NOMO-1 treated with dmso at 0.1 percent for 144 hours (cell line): Measurements from ENCODE around the gene TLCD1.

ENCODE experiments used
- DNase-seq: peaks from one replicate; lab custom pipeline; 2025; ENCODE audit not compliant: unreplicated experiment; lab: John Stamatoyannopoulos, UW

The TLCD1 gene

GRCh38 chr17:28726226-28726626, at the start of gene TLCD1:
TLCD1 (minus strand) TSS chr17:28726233; CDS start chr17:28726097, 136 bp downstream.
- DNase-seq: no peak

GRCh38 chr17:28774206-28774605, 48.2 kb upstream of the TLCD1 start:
- DNase-seq: no peak

- DNase-seq: no peak
Measured at GRCh38 chr17:28773736-28774135, 47.7 kb upstream of the TLCD1 start.

GRCh38 chr17:28765038-28765437, 39.0 kb upstream of the TLCD1 start:
- no peak for DNase-seq

- peak; percentile 24 for DNase-seq
Measured at GRCh38 chr17:28763804-28764266, 37.8 kb upstream of the TLCD1 start.

GRCh38 chr17:28763137-28763799, 37.2 kb upstream of the TLCD1 start:
- no peak for DNase-seq

GRCh38 chr17:28760601-28761562, 34.8 kb upstream of the TLCD1 start:
- peak; percentile 49 for DNase-seq

GRCh38 chr17:28759256-28759865, 33.3 kb upstream of the TLCD1 start:
- no peak for DNase-seq

- DNase-seq: no peak
Measured at GRCh38 chr17:28758411-28759121, 32.5 kb upstream of the TLCD1 start.

- DNase-seq: no peak
Measured at GRCh38 chr17:28756049-28756804, 30.2 kb upstream of the TLCD1 start.

- DNase-seq: no peak
Measured at GRCh38 chr17:28755486-28755885, 29.5 kb upstream of the TLCD1 start.

GRCh38 chr17:28751600-28752366, 25.8 kb upstream of the TLCD1 start:
- no peak for DNase-seq

- peak; percentile 69 for DNase-seq
Measured at GRCh38 chr17:28750178-28751047, 24.4 kb upstream of the TLCD1 start.

- no peak for DNase-seq
Measured at GRCh38 chr17:28749516-28750177, 23.6 kb upstream of the TLCD1 start.

GRCh38 chr17:28748852-28749515, 23.0 kb upstream of the TLCD1 start:
- no peak for DNase-seq

GRCh38 chr17:28747801-28748750, 22.0 kb upstream of the TLCD1 start:
- no peak for DNase-seq
